Measurements from ENCODE around the gene EDIL3.

DNA sequence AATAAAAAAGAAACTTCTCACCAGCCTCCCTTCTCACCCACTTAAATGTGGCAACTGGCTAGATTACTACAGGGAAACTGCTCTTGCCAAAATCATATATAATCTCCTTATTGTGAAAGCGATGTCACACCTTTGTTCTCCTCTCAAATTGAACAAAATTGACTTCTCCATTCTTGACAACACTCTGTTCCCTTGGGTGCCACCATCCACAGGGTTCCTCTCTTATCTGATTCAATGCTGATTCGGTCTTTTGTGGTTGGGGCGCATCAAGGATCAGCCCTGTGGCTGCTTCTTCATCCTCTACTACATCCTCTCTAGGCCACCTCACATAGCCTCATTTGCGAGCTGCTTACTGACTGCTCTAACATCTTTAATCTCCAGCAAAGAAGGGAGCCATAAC, 86.1 kb downstream of the EDIL3 start:
- TF ChIP-seq, protein P1, sequence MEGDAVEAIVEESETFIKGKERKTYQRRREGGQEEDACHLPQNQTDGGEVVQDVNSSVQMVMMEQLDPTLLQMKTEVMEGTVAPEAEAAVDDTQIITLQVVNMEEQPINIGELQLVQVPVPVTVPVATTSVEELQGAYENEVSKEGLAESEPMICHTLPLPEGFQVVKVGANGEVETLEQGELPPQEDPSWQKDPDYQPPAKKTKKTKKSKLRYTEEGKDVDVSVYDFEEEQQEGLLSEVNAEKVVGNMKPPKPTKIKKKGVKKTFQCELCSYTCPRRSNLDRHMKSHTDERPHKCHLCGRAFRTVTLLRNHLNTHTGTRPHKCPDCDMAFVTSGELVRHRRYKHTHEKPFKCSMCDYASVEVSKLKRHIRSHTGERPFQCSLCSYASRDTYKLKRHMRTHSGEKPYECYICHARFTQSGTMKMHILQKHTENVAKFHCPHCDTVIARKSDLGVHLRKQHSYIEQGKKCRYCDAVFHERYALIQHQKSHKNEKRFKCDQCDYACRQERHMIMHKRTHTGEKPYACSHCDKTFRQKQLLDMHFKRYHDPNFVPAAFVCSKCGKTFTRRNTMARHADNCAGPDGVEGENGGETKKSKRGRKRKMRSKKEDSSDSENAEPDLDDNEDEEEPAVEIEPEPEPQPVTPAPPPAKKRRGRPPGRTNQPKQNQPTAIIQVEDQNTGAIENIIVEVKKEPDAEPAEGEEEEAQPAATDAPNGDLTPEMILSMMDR (IDR thresholded peaks at IDR 0.05): no peak
- no peak for TF ChIP-seq POLR2A (IDR thresholded peaks at IDR 0.05)
- TF ChIP-seq POLR2AphosphoS5 (IDR thresholded peaks at IDR 0.05; ENCODE audit: insufficient read depth in 1 of 2, low read depth in 1 of 2): no peak
